ENCODE data around the gene MRPL20. TPM values are rescaled to one million over a fixed set of nuclear protein-coding genes. Genes with fewer than 3 reads are reported as not detected.
"Not testable (repeated sequence)": the region's sequence is repeated elsewhere in the genome, so short reads cannot be mapped to it uniquely, and the experiment has no call there.

MRPL20 gene
- total RNA-seq, 2 donors from 2014 or later, result 82.1 to 96.7 TPM

- DNase-seq, result no peak
Measured at GRCh38 chr1:1373051-1373814, 33.9 kb downstream of the MRPL20 start.

GRCh38 chr1:1371746-1372711 lies 35.1 kb downstream of the MRPL20 start:
- ATAC-seq (peak; percentile 30), DNase-seq (peak; percentile 38 to 78)
- intact Hi-C loops (cut with DNase I, micrococcal nuclease), result no loop called here

More at GRCh38 chr1:1373051-1373814, 33.9 kb downstream of the MRPL20 start:
- no peak for ATAC-seq
- intact Hi-C loops (cut with DNase I, micrococcal nuclease), result no loop called here

GRCh38 chr1:1371364-1371745 lies 35.7 kb downstream of the MRPL20 start:
- DNase-seq, result no peak
- no peak for ATAC-seq
- intact Hi-C loops (cut with DNase I, micrococcal nuclease), result no loop called here

GRCh38 chr1:1370771-1371300 lies 36.3 kb downstream of the MRPL20 start:
- intact Hi-C loops (cut with DNase I, micrococcal nuclease), result no loop called here
- no peak for ATAC-seq

GRCh38 chr1:1370094-1370493 lies 37.0 kb downstream of the MRPL20 start:
- DNase-seq; ATAC-seq; intact Hi-C loops (cut with DNase I, micrococcal nuclease): not testable (repeated sequence)

More at GRCh38 chr1:1370771-1371300, 36.3 kb downstream of the MRPL20 start:
- DNase-seq, result no peak

GRCh38 chr1:1367315-1367714 lies 39.8 kb downstream of the MRPL20 start:
- intact Hi-C loops (cut with DNase I, micrococcal nuclease), result no loop called here
- ATAC-seq, result no peak
- no peak for DNase-seq

GRCh38 chr1:1366699-1367066 lies 40.4 kb downstream of the MRPL20 start:
- DNase-seq, result no peak
- intact Hi-C loops (cut with DNase I, micrococcal nuclease), result no loop called here
- ATAC-seq, result no peak

- intact Hi-C loops (cut with DNase I, micrococcal nuclease), result no loop called here
- ATAC-seq (no peak), DNase-seq (no peak)
Measured at GRCh38 chr1:1365875-1366698, 41.0 kb downstream of the MRPL20 start.

- ATAC-seq (peak; percentile 88), DNase-seq (peak in 1 of 2 donors; percentile 40)
- intact Hi-C loops (cut with DNase I, micrococcal nuclease), result no loop called here
Measured at GRCh38 chr1:1364266-1364665, 42.8 kb downstream of the MRPL20 start.

GRCh38 chr1:1361982-1362423 lies 45.1 kb downstream of the MRPL20 start:
- peak in 1 of 2 donors; percentile 62 for DNase-seq
- no peak for ATAC-seq
- intact Hi-C loops (cut with DNase I, micrococcal nuclease), result no loop called here

GRCh38 chr1:1361233-1361981 lies 45.7 kb downstream of the MRPL20 start:
- intact Hi-C loops (cut with DNase I, micrococcal nuclease), result no loop called here
- DNase-seq (no peak), ATAC-seq (no peak)

GRCh38 chr1:1360506-1361169 lies 46.5 kb downstream of the MRPL20 start:
- intact Hi-C loops (cut with DNase I, micrococcal nuclease), result no loop called here
- peak in 1 of 2 donors; percentile 61 for DNase-seq
- no peak for ATAC-seq

GRCh38 chr1:1359664-1360468 lies 47.2 kb downstream of the MRPL20 start:
- no peak for DNase-seq
- intact Hi-C loops (cut with DNase I, micrococcal nuclease), result no loop called here

GRCh38 chr1:1359308-1359663 lies 47.8 kb downstream of the MRPL20 start:
- DNase-seq (no peak), ATAC-seq (no peak)
- intact Hi-C loops (cut with DNase I, micrococcal nuclease), result no loop called here

More at GRCh38 chr1:1359664-1360468, 47.2 kb downstream of the MRPL20 start:
- ATAC-seq, result no peak

- peak in 1 of 2 donors; percentile 81 for DNase-seq
- intact Hi-C loops (cut with DNase I, micrococcal nuclease), result no loop called here
- peak; percentile 15 for ATAC-seq
Measured at GRCh38 chr1:1358433-1359271, 48.4 kb downstream of the MRPL20 start, which contains the start of gene MXRA8. Gene MXRA8 (minus strand): TSS chr1:1358555. CDS start chr1:1358504, 51 bp downstream.

All from left colon (tissue), 2 donors.